HG03060 (cell line): ENCODE results near the gene KATNB1.
"Not testable (repeated sequence)": the region's sequence is repeated elsewhere in the genome, so short reads cannot be mapped to it uniquely, and the experiment has no call there.

Source experiments
- ATAC-seq: cut with Tn5 transposase; IDR thresholded peaks from one replicate; pipeline ENCODE4 v1.9.1; 2021; ENCODE audit warnings: low read depth, moderate number of reproducible peaks; ENCODE audit not compliant: unreplicated experiment

KATNB1 gene

DNA sequence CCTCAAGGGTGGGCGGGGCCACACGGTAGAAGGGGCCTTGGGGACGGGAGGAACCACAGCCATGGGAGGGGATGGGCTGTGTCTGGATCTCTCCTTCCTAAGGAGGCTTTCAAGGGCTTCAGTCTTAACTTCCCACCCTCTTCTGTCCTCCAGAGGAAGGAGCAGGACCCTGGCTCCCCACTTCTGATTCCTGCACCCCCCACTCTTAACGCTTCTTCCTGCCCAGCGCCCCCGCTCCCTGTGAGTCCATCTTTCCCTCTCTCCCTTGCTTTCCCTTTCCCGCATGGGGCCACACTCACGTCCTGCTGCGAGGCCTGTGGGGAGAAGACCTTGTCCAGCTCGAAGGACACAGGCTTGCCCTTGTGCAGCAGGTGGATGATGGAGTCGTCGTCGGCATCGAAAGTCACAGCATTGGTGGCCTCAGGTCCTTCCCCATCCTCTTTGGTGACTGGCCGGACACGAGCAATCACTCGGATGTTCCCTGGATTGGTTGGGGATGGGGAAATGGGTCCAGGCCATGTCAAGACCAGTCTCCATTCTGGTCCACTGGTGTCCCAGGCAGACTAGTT lies 29.7 kb downstream of the KATNB1 start:
- no peak for ATAC-seq

DNA sequence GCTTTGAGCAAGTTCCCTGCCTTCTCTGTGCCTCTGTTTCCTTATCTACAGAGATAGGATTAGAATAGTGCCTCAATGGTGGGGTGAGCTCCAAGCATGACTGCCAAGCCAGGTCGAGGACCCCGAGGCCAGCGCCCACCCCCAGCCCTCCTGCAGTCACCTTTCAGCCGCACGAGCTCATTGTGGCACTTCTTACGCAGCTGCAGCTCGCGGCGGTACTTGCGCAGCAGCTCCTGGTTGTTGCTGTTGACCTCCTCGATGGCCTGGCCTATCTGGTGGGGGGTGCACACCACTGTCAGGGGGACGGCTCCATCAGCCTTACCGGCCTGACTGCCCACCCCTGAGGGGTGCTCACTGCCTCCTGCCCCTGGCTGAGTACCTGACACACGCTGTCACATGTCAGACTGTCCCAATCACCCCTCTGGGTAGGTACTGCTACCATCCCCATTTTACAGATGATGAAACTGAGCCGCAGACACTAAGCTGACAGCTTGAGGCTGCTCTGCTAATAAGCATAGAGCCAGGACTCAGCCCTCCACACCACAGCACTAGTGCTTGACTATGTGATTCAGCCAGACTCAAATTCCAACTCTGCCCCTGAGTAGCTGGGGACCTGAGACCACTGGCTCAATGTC lies 31.3 kb downstream of the KATNB1 start:
- no peak for ATAC-seq

DNA sequence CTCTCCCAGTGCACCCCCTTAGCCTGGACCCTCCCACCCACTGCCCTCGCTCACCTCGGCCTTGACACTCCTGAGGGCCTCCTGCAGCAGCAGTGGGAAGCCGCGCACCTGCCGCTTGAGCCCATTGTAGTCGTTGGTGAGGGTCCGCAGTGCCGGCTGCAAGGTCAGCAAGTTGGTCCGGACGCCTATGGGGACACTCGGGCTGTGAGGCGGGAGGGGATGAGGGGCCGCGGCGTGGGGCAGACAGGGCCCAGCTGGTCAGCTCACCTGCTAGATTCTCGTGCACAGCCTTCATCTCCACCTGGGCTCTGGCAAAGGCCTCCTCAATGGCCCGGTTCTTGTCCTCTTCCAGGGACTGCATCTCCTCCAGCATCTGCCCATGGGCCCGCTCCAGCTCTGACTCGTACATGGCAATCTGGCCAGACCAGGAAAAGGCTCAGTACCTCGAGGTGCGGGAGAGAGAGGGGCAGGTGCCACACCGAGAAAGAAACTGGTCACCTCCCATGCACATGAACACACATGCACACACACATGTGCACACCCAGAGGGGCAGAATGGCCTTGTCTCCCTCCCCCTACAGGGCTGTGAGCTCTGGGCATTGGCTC lies 34.1 kb downstream of the KATNB1 start:
- no peak for ATAC-seq

DNA sequence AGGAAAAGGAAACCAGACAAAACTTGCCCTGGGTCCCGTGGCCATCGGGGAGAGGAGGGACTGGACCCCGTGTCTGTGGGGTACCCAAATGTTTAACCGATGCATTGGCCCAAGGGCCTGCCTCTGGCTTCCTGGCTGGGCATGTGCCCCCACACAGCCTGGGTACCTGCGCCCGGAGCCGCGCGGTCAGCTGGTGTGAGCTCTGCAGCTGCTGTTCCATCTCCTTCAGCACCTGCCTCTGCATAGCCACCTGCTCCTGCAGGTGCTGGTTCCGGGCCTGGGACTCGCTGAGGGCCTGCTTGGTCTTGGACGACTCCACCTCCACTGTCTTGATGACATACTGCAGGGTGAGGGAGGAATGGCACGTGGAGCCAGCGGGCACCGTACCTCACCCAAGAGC lies 34.8 kb downstream of the KATNB1 start:
- no peak for ATAC-seq

DNA sequence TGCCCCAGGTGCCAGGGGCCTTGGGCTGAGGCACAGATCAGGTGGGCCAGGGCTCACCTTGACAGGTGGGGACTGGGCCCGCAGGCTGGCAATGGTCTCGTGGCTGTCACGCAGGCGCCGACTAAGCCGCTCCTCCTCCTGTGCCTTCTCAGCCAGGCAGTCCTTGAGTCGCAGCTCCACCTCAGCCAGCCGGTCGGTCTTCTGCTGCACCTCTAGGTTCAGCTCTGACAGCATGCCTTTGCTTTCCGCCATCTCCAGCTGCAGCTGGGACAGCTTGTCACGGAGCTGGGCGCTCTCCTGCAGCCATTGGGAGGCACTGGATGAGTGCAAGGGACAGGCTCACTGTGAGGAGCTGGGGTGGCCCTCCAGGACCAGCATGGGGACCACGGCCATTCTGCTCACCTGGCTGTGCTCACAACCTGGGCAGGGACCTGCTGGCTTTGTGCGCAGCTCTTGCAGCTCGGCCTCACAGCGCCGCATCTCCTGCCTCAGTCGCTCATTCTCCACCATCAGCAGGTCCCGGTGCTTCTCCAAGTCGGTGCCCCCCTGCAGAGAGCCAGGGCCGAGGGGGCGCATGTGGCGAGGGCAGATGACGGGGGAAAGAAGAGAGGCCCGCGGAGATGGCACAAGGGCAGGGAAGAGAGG lies 35.7 kb downstream of the KATNB1 start:
- no peak for ATAC-seq

DNA sequence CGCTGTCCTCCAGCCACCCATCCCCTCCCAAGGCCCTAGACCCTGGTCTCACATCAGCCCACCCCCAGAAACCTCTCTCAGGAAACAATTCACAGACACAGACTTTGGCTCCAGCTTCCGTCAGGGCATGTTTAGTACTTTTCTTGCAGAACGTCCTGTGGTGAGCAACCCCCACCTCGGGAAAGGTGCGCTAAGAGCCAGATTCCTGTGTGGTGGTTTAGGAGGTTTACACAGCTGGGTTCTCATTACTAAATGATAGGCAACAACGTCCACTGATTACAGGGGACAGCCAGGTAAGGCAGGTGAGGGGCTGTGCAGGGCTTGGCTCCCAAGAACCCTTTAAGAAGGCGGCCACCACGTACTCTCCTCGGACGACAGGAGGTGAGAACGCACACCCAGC lies 37.4 kb downstream of the KATNB1 start:
- no peak for ATAC-seq

DNA sequence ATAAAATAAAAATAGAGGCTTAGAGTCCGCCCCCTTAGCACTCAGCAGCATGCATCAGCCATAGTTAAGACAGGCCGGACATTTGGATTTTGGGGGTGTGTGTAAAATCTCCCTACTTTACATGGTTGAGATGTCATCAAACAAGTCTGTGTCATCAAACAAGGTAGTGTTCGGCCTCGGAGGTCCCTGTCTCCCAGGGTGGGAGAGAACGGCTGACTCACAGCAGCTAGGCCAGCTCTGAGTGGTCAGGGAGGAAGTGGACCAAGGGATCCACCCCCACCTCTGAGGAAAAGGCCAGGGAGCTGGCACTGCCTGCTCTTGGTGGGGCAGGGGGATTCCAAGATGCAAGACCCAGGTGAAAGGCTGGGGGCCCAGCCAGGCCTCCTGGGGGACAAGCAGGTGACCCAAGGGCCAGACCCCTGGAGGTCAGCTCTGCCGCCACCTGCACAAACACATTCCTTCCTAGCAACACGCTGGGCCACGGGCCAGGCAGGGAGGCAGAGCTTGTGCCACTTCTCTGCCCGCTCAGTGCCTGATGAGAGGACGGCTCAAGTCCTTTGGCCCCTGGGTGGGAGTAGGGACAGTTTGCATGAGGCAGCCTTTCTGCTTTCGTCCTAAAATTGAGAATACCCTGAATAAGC lies 38.2 kb downstream of the KATNB1 start:
- no peak for ATAC-seq

DNA sequence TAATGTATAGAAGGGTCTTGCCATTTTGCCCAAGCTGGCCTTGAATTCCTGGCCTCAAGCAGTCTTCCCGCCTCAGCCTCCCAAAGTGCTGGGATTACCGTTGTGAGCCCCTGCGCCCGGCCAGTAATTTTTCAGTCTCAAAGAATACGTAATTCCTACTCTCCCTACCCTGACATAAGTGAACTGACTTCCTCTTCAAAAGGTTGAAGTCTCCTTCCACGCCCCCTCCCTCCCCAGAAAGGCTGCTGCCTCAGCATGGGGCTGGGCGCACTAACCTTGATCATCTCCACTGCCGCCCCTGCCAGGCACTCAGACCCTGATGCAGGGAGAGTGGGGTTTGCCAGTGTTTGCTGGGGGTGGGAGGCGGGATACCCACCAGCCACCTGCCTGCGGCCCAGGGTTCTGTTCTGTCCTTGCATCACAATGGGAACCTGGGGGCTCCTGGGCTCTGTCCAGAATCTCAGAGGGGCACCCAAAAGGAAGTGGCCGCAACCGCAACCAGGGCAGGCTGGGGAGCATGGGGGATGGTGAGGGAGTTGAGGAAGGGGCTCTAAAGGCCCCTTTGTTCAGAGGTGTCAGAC lies 39.2 kb downstream of the KATNB1 start:
- ATAC-seq = no peak

DNA sequence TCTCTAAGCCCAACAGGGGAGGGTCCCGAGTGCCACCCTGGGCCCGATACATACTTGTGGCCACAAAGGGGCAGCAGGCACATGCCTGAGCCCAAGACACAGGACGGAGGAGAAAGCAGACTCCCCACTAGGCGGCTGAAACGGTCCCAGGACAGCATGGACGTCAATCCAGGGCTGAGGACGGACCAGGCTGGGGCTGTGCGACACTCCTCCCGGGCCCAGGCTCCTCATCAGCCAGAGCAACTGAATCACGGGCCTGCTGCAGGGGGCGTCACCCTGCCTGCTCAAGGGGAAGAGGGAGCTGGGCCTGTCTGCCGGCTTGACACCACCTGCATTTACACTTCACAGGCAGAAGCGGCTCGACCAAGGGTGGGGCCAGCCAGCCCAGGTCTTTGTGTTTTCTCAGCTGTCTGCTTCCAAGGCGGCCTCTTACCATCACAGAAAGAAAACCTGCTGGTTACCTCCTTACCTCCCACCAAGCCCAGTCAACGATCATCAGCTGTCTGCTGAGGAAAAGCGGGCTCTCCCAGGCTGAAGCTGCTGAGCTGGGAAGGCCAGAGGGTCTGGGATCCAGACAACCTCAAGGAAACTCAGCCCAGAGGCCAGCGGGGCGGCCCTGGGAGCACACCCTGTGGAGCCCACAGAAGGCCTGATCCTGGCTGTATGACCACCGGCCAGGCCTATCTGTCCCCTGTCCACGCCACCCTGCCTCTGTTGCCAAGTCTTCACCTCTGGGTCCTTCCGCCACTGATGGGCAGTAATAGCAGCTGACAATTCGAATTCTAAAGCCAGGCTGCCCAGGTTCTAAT lies 40.3 kb downstream of the KATNB1 start:
- ATAC-seq = no peak

DNA sequence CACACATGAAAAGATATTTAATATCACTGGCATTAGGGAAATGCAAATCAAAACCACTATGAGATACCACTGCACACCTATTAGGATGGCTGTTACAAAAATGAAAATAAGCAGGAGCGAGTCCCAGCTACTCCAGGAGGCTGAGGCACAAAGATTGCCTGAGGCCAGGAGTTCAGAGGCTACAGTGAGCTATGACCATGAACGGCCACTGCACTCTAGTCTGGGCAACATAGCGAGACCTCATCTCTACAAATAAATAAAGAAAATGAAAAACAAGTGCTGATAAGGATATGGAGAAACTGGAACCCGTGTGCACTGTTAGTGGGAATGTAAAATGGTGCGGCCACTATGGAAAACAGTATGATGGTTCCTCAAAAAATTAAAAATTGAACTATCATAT lies 43.1 kb downstream of the KATNB1 start:
- ATAC-seq = no peak

DNA sequence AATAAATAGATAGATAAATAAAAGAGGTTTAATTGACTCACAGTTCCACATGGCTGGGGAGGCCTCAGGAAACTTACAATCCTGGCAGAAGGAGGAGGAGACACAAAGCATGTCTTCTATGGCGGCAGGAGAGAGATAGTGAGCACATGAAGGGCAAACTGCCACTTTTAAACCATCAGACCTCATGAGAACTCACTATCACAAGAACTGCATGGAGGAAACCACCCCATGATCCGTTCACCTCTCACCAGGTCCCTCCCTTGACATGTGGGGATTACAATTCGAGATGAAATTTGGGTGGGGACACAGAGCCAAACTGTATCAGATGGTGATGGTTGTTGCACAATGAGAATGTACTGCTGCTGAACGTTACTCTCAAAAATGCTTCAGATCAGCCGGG lies 44.3 kb downstream of the KATNB1 start:
- ATAC-seq = not testable (repeated sequence)

DNA sequence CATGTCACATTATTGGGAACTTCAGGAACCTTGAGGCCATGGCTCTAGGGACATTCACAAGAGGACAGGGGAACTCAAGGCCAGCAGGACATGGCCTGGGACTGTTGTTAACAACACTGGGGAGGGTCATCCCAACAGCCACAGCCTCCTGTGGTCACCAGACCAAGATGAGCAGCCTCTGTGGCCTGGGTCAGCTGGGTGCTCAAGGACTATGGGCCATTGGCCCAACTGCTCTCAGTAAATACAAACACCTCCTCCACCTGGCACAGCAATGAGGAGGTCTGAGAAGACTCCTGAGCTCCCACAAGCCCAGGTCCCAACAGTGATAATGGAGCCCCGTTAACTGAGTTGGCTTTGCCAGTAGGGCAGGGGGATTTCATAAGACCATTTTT lies 45.8 kb downstream of the KATNB1 start:
- ATAC-seq = no peak

DNA sequence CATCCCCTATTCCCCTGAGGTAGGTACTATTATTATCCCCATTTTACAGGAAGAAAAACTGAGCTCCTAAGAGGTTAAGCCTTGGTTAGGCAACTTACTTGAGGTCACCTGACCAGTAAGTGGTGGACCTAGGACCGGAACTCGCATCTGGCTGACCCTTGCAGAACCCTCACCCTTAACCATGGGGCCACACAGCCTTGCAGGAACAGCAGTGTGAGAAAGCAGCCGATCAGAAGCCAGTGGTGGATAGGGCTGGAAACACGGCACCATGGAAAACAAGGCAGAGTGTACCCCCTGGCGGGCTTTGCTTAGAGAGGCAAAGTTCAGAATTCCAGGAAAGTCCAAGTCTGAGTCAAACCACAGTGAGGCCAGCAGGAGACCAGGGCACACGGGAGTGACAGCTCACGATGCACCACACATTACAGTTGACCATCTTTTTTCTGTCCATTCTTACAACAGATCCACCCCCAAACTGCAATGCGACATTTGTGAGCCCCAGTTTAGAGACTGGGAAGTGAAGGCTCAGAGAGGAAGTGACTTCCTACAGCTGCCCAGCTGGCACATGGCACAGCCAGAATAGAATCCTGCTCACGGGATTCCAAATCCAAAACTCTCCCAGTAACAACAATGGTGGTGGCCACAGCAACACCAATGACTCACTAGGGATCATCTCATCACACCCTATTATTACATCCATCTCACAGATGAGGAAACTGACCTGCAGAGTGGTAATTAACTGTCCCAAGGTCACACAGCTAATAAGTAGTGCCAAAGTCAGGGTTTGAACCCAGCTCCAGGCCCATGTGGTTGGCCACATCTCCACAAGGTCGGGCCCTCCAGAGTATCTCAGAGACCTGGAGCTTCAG lies 46.4 kb downstream of the KATNB1 start:
- ATAC-seq = no peak

DNA sequence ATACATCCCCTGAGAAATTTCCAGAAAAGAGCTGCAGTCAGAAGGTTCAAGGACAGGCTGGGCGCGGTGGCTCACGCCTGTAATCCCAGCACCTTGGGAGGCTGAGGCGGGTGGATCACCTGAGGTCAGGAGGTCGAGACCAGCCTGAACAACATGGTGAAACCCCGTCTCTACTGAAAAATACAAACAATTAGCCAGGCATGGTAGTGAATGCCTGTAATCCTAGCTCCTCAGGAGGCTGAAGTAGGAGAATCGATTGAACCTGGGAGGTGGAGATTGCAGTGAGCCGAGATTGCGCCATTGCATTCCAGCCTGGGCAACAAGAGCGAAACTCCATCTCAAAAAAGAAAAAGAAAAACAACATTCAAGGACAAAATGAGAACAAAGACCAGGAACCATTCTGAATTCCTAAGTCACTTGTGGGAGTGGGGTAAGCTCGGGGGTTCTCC lies 47.1 kb downstream of the KATNB1 start:
- ATAC-seq = not testable (repeated sequence)

DNA sequence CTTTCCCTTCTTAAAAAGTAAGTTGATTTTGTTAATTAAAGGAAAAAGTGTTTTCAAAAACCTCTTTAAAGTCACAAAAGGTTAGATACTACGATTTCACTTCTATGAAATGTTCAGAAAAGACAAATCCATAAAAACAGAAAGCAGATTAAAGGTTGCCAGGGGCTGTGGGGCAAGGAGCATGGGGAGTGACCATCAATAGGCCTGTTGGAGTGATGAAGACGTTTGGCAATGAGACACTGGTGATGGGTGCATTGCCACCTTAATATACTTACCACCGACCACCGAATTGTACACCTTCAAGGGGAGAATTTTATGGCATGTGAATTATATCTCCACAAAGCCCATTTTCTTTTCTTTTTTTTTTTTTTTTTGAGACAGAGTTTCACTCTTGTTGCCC lies 47.5 kb downstream of the KATNB1 start:
- ATAC-seq = no peak

DNA sequence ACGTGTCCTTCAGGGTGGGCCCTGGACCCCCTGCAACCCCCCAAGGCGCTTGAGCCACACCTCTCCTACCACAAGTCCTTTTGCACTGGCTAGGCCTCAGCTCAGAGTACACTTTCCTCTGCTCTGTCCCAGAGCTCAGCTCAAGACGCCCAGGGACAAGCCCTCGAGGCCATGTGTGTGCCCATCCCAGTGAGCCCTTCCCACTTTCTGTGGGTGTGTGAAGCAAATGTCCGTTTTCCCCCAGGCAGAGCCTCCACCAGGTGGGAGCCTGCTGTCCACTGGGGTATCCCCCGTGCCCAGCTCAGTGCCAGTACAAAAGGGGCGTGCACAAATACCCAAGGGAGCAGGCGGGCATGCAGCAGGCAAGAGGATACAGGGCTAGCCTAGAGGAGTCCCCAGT lies 48.3 kb downstream of the KATNB1 start:
- no peak for ATAC-seq

DNA sequence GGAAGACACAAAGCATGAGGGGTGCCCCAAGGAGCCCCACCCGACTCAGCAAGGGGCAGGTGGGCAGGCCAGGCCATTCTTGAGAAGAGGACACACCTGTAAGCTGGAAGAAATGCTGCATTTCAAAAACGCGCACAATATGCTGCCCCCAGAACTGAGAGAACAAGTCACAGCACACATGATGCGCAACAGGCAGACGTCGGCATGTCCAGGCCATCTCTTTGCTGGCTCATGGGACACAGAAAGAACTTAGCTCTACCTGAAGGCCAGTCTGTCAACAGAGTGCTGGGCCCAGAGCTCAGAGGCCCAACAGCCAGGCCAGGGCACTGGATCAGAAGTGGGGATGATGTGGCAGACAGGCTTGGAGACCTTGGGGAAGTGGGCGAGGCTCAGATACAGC lies 48.8 kb downstream of the KATNB1 start:
- no peak for ATAC-seq

DNA sequence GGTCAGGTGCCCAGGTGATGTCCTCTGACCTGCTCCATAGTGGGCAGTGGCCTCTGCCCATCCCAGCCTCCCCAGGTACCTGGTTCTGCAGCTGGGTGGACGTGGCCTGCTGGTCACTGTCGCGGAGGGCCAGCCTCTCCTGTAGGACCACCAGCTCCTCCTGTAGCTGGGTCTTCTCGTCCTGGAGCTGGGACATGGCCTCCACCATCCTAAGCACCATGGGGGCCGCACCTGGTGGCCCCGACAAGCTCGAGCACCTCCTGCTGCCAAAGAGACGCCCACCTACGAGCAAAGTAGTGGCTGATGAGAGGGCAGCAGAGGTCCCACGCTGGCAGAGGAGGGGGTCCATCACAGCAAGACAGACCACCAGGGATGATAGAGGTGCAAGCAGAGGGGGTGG lies 49.8 kb downstream of the KATNB1 start:
- no peak for ATAC-seq

DNA sequence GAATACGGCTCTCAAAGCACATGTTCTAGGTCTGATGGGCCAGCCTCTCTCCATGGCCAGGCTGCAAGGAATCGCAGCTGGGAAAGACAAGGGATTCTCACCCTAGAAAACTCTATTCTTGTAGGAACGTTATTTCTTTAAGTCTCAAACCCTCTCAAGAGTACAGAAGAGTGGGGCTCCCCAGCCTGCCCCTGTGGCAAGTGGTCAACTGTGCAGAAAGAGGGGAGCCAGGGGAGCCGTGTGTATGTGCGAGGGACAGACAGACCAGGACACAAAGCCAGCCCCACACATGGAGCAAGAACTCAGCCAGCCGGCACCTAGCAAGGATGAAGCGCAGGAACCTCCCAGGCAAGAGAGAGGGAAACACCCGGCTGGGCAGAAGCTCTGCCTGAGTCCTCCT lies 50.4 kb downstream of the KATNB1 start:
- ATAC-seq = no peak
